Naive B cell (primary cell): ENCODE measurements around the gene B3GALT5. TPM values are rescaled to one million over a fixed set of nuclear protein-coding genes. Genes with fewer than 3 reads are reported as not detected.

Experiments used
- ATAC-seq, 2 donors: fragments of 150-1000 bp; cut with Tn5 transposase; 2 replicates each; pipeline ENCODE4 v1.10.0; 2021; ENCODE audit warnings: low read depth in 2 of 2, mild to moderate bottlenecking in 2 of 2, moderate library complexity in 2 of 2
- DNase-seq: peaks from one replicate; pipeline ENCODE4 v3.0.0; 2022
- H3K27ac Mint-ChIP-seq, 6 donors: one replicate each; pipeline ENCODE4 v1.8.0; 2020 to 2022; ENCODE audit warnings: mild to moderate bottlenecking in 6 of 6, mixed read lengths in 6 of 6, moderate library complexity in 5 of 6, inconsistent platforms in 2 of 6
- H3K27me3 Mint-ChIP-seq, 3 donors: one replicate each; pipeline ENCODE4 v1.8.0; 2021 to 2022; ENCODE audit warnings: mixed read lengths in 3 of 3, mild to moderate bottlenecking in 1 of 3
- H3K36me3 Mint-ChIP-seq, 2 donors: one replicate each; pipeline ENCODE4 v1.8.0; 2020 to 2022; ENCODE audit warnings: mixed read lengths in 2 of 2, inconsistent platforms in 1 of 2, mild to moderate bottlenecking in 1 of 2
- H3K4me1 Mint-ChIP-seq, 3 donors: one replicate each; pipeline ENCODE4 v1.8.0; 2020 to 2022; ENCODE audit warnings: mixed read lengths in 3 of 3, inconsistent platforms in 1 of 3, mild to moderate bottlenecking in 1 of 3, moderate library complexity in 1 of 3
- H3K4me3 Mint-ChIP-seq, 8 donors: one replicate each; pipeline ENCODE4 v1.8.0; 2020 to 2022; ENCODE audit warnings: mild to moderate bottlenecking in 8 of 8, mixed read lengths in 8 of 8, moderate library complexity in 8 of 8, inconsistent platforms in 2 of 8
- H3K9me3 Mint-ChIP-seq, 7 donors: one replicate each; pipeline ENCODE4 v1.8.0; 2020 to 2022; ENCODE audit warnings: mixed read lengths in 7 of 7, mild to moderate bottlenecking in 5 of 7, inconsistent platforms in 2 of 7, moderate library complexity in 1 of 7
- polyA plus RNA-seq, 6 donors: library from polyadenylated mRNA; unstranded; fragments of 300-500 nt; fragmentation: Illumina TruSeq; gene quantifications; one replicate each; pipeline ENCODE4 v1.2.3, GENCODE V29; 2021; ENCODE audit warnings: low read depth in 6 of 6

Gene B3GALT5
- polyA plus RNA-seq, 6 donors from 2014 or later: not detected

- no peaks in the 10 kb centered on the region for H3K4me1 Mint-ChIP-seq
Measured at GRCh38 chr21:39658066-39658465, 45.3 kb downstream of the B3GALT5 start.

GRCh38 chr21:39659070-39659815 lies 46.5 kb downstream of the B3GALT5 start:
- Mint-ChIP-seq H3K9me3 (peaks cover 0 to 10% (median 3%) of the 10 kb centered on the region in 7 donors), H3K4me3 (no peak overlapping the region), H3K27me3 (peaks cover 13 to 37% (median 19%) of the 10 kb centered on the region in 3 donors), H3K27ac (no peak overlapping the region), H3K36me3 (no peaks in the 10 kb centered on the region), H3K4me1 (no peaks in the 10 kb centered on the region)
- no peak for ATAC-seq
- no peak for DNase-seq

More at GRCh38 chr21:39658066-39658465, 45.3 kb downstream of the B3GALT5 start:
- Mint-ChIP-seq H3K27me3 (peaks cover 13 to 37% (median 19%) of the 10 kb centered on the region in 3 donors), H3K4me3 (no peak overlapping the region), H3K9me3 (peaks cover 0 to 21% (median 12%) of the 10 kb centered on the region in 7 donors), H3K27ac (no peak overlapping the region), H3K36me3 (no peaks in the 10 kb centered on the region)
- DNase-seq: no peak
- no peak for ATAC-seq

GRCh38 chr21:39660191-39660980 lies 47.6 kb downstream of the B3GALT5 start:
- Mint-ChIP-seq H3K4me3 (no peak overlapping the region), H3K9me3 (peaks cover 0 to 6% (median 0%) of the 10 kb centered on the region in 7 donors), H3K4me1 (no peaks in the 10 kb centered on the region), H3K27me3 (peaks cover 13 to 47% (median 22%) of the 10 kb centered on the region in 3 donors), H3K36me3 (no peaks in the 10 kb centered on the region), H3K27ac (no peak overlapping the region)
- DNase-seq: no peak
- ATAC-seq: no peak

GRCh38 chr21:39661121-39661520 lies 48.4 kb downstream of the B3GALT5 start:
- no peak for DNase-seq

GRCh38 chr21:39661740-39662139 lies 49.0 kb downstream of the B3GALT5 start:
- DNase-seq (no peak), ATAC-seq (no peak)
- Mint-ChIP-seq H3K9me3 (peaks cover 0 to 6% (median 0%) of the 10 kb centered on the region in 7 donors), H3K4me1 (no peaks in the 10 kb centered on the region), H3K27ac (no peak overlapping the region), H3K4me3 (no peak overlapping the region), H3K27me3 (peaks cover 7 to 43% (median 24%) of the 10 kb centered on the region in 3 donors), H3K36me3 (no peaks in the 10 kb centered on the region)

More at GRCh38 chr21:39661121-39661520, 48.4 kb downstream of the B3GALT5 start:
- Mint-ChIP-seq H3K27me3 (peaks cover 13 to 49% (median 24%) of the 10 kb centered on the region in 3 donors), H3K4me1 (no peaks in the 10 kb centered on the region), H3K4me3 (no peak overlapping the region), H3K27ac (no peak overlapping the region), H3K9me3 (peaks cover 0 to 6% (median 0%) of the 10 kb centered on the region in 7 donors), H3K36me3 (no peaks in the 10 kb centered on the region)
- ATAC-seq: no peak

GRCh38 chr21:39662411-39662953 lies 49.7 kb downstream of the B3GALT5 start:
- DNase-seq (no peak), ATAC-seq (no peak)
- Mint-ChIP-seq H3K27ac (no peak overlapping the region), H3K9me3 (peaks cover 0 to 6% (median 0%) of the 10 kb centered on the region in 7 donors), H3K36me3 (no peaks in the 10 kb centered on the region), H3K27me3 (peaks cover 3 to 37% (median 24%) of the 10 kb centered on the region in 3 donors), H3K4me3 (no peak overlapping the region), H3K4me1 (no peaks in the 10 kb centered on the region)

GRCh38 chr21:39663066-39663465 lies 50.3 kb downstream of the B3GALT5 start:
- Mint-ChIP-seq H3K36me3 (no peaks in the 10 kb centered on the region), H3K4me1 (no peaks in the 10 kb centered on the region), H3K27me3 (peaks cover 0 to 31% (median 23%) of the 10 kb centered on the region in 3 donors), H3K9me3 (peaks cover 0 to 6% (median 0%) of the 10 kb centered on the region in 7 donors), H3K27ac (no peak overlapping the region), H3K4me3 (no peak overlapping the region)
- DNase-seq: no peak
- ATAC-seq: no peak

- peaks cover 0 to 23% (median 17%) of the 10 kb centered on the region in 3 donors for H3K27me3 Mint-ChIP-seq
- no peak for ATAC-seq
Measured at GRCh38 chr21:39663742-39664492, 51.2 kb downstream of the B3GALT5 start.

GRCh38 chr21:39664586-39664985 lies 51.8 kb downstream of the B3GALT5 start:
- Mint-ChIP-seq H3K36me3 (no peaks in the 10 kb centered on the region), H3K27me3 (peaks cover 0 to 21% (median 13%) of the 10 kb centered on the region in 3 donors), H3K27ac (no peak overlapping the region), H3K4me3 (no peak overlapping the region), H3K4me1 (no peaks in the 10 kb centered on the region), H3K9me3 (peaks cover 0 to 6% (median 0%) of the 10 kb centered on the region in 7 donors)
- ATAC-seq (no peak), DNase-seq (no peak)

More at GRCh38 chr21:39663742-39664492, 51.2 kb downstream of the B3GALT5 start:
- H3K36me3 Mint-ChIP-seq: no peaks in the 10 kb centered on the region
- H3K27ac Mint-ChIP-seq: no peak overlapping the region
- peaks cover 0 to 6% (median 0%) of the 10 kb centered on the region in 7 donors for H3K9me3 Mint-ChIP-seq
- DNase-seq: no peak
- peak overlapping the region in 1 of 8 donors; percentile 37 for H3K4me3 Mint-ChIP-seq
- H3K4me1 Mint-ChIP-seq: no peaks in the 10 kb centered on the region

- DNase-seq (no peak), ATAC-seq (no peak)
- Mint-ChIP-seq H3K36me3 (no peaks in the 10 kb centered on the region), H3K9me3 (peaks cover 0 to 6% (median 0%) of the 10 kb centered on the region in 7 donors), H3K27me3 (peaks cover 4 to 17% (median 5%) of the 10 kb centered on the region in 3 donors), H3K27ac (no peak overlapping the region), H3K4me1 (no peaks in the 10 kb centered on the region), H3K4me3 (peak overlapping the region in 1 of 8 donors; percentile 10)
Measured at GRCh38 chr21:39666026-39666425, 53.3 kb downstream of the B3GALT5 start.

- H3K27me3 Mint-ChIP-seq: peaks cover 4 to 17% (median 5%) of the 10 kb centered on the region in 3 donors
- DNase-seq (no peak), ATAC-seq (no peak)
- H3K4me1 Mint-ChIP-seq: no peaks in the 10 kb centered on the region
- peaks cover 0 to 6% (median 0%) of the 10 kb centered on the region in 7 donors for H3K9me3 Mint-ChIP-seq
- no peak overlapping the region for H3K27ac Mint-ChIP-seq
- no peak overlapping the region for H3K4me3 Mint-ChIP-seq
- H3K36me3 Mint-ChIP-seq: no peaks in the 10 kb centered on the region
Measured at GRCh38 chr21:39666681-39667315, 54.1 kb downstream of the B3GALT5 start.

- no peak for DNase-seq
- no peak for ATAC-seq
- no peak overlapping the region for H3K4me3 Mint-ChIP-seq
- peaks cover 0 to 6% (median 0%) of the 10 kb centered on the region in 7 donors for H3K9me3 Mint-ChIP-seq
- H3K4me1 Mint-ChIP-seq: no peaks in the 10 kb centered on the region
- H3K27me3 Mint-ChIP-seq: peaks cover 4 to 17% (median 5%) of the 10 kb centered on the region in 3 donors
- no peaks in the 10 kb centered on the region for H3K36me3 Mint-ChIP-seq
- H3K27ac Mint-ChIP-seq: no peak overlapping the region
Measured at GRCh38 chr21:39667353-39667891, 54.7 kb downstream of the B3GALT5 start.
